H1 (cell line): ENCODE results near the gene POLR3GL. TPM values are rescaled to one million over a fixed set of nuclear protein-coding genes. Genes with fewer than 3 reads are reported as not detected.

Experiments
- CHD2 ChIP-seq: IDR thresholded peaks from 2 replicates; pipeline ENCODE4 v1.6.1; 2012; ENCODE audit warnings: low read length, improper control_type of control experiment
- SIX5 ChIP-seq: IDR thresholded peaks from 2 replicates; pipeline ENCODE4 v1.6.1; 2011; ENCODE audit warnings: mild to moderate bottlenecking, low read depth, low read length
- TBP ChIP-seq: IDR thresholded peaks from 2 replicates; pipeline ENCODE4 v1.6.1; 2011; ENCODE audit warnings: low read depth, low read length, improper control_type of control experiment
- YY1 ChIP-seq: IDR thresholded peaks from 2 replicates; pipeline ENCODE4 v1.6.1; 2011; ENCODE audit warnings: low read depth, mild to moderate bottlenecking, low read length
- polyA plus RNA-seq, 7 experiments: library from polyadenylated mRNA; depleted of rRNA in 3 of 7; stranded (reverse) in 5 of 7; unstranded in 2 of 7; fragments of >200 nt in 5 of 7; fragments of 200-250 nt in 2 of 7; gene quantifications; 1 replicate in 5 of 7; 2 replicates in 1 of 7; 4 replicates in 1 of 7; pipeline versions ENCODE4 v1.2.1 to v1.2.3, GENCODE V29; 2011 to 2013; ENCODE audit warnings: missing spikeins in 2 of 7, mixed read lengths in 2 of 7
- total RNA-seq: library from RNA; stranded (reverse); fragmentation: NEBNext Ultra II Directional; extraction: Animal tissue kit (Norgen Biotek cat#: 25700); gene quantifications from 2 replicates; pipeline ENCODE4 v1.2.1, GENCODE V29; 2021
- TF ChIP-seq, protein P1 (sequence below): fragments of 300-600 bp; sonication (generic); IDR thresholded peaks from 2 replicates; pipeline ENCODE4 v1.7.1; 2012; ENCODE audit warnings: low read length, moderate library complexity, mild to moderate bottlenecking, inconsistent platforms; ENCODE audit not compliant: insufficient replicate concordance
- TF ChIP-seq, protein P2 (sequence below): IDR thresholded peaks from 2 replicates; pipeline ENCODE4 v1.6.1; 2012; ENCODE audit warnings: inconsistent platforms

The POLR3GL gene
- total and polyA plus RNA-seq, 2 of the 8 experiments (the other 6 are each of a cell fraction or from before 2014, with no cell fraction given) = 3.1 to 3.9 TPM

DNA sequence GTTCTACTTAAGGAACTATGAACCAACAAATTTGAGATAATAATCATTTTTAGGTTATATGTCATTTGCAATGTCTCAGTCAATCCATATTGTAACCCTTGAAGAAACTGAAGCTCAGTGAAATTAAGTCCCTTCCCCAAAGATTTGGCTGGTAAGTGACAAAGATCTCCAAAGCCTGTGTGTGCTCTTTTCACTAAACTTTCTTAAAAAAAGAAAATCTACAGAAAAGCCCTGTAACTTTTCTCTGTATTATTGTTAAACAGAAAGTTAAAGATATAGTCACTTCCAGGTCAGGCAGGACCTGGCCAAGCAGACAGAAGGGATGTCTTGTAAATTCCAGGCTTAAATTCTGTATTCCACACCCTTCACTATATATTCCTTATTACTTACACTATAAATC is 8.1 kb upstream of the POLR3GL start (continued):
- TF ChIP-seq, protein P1, sequence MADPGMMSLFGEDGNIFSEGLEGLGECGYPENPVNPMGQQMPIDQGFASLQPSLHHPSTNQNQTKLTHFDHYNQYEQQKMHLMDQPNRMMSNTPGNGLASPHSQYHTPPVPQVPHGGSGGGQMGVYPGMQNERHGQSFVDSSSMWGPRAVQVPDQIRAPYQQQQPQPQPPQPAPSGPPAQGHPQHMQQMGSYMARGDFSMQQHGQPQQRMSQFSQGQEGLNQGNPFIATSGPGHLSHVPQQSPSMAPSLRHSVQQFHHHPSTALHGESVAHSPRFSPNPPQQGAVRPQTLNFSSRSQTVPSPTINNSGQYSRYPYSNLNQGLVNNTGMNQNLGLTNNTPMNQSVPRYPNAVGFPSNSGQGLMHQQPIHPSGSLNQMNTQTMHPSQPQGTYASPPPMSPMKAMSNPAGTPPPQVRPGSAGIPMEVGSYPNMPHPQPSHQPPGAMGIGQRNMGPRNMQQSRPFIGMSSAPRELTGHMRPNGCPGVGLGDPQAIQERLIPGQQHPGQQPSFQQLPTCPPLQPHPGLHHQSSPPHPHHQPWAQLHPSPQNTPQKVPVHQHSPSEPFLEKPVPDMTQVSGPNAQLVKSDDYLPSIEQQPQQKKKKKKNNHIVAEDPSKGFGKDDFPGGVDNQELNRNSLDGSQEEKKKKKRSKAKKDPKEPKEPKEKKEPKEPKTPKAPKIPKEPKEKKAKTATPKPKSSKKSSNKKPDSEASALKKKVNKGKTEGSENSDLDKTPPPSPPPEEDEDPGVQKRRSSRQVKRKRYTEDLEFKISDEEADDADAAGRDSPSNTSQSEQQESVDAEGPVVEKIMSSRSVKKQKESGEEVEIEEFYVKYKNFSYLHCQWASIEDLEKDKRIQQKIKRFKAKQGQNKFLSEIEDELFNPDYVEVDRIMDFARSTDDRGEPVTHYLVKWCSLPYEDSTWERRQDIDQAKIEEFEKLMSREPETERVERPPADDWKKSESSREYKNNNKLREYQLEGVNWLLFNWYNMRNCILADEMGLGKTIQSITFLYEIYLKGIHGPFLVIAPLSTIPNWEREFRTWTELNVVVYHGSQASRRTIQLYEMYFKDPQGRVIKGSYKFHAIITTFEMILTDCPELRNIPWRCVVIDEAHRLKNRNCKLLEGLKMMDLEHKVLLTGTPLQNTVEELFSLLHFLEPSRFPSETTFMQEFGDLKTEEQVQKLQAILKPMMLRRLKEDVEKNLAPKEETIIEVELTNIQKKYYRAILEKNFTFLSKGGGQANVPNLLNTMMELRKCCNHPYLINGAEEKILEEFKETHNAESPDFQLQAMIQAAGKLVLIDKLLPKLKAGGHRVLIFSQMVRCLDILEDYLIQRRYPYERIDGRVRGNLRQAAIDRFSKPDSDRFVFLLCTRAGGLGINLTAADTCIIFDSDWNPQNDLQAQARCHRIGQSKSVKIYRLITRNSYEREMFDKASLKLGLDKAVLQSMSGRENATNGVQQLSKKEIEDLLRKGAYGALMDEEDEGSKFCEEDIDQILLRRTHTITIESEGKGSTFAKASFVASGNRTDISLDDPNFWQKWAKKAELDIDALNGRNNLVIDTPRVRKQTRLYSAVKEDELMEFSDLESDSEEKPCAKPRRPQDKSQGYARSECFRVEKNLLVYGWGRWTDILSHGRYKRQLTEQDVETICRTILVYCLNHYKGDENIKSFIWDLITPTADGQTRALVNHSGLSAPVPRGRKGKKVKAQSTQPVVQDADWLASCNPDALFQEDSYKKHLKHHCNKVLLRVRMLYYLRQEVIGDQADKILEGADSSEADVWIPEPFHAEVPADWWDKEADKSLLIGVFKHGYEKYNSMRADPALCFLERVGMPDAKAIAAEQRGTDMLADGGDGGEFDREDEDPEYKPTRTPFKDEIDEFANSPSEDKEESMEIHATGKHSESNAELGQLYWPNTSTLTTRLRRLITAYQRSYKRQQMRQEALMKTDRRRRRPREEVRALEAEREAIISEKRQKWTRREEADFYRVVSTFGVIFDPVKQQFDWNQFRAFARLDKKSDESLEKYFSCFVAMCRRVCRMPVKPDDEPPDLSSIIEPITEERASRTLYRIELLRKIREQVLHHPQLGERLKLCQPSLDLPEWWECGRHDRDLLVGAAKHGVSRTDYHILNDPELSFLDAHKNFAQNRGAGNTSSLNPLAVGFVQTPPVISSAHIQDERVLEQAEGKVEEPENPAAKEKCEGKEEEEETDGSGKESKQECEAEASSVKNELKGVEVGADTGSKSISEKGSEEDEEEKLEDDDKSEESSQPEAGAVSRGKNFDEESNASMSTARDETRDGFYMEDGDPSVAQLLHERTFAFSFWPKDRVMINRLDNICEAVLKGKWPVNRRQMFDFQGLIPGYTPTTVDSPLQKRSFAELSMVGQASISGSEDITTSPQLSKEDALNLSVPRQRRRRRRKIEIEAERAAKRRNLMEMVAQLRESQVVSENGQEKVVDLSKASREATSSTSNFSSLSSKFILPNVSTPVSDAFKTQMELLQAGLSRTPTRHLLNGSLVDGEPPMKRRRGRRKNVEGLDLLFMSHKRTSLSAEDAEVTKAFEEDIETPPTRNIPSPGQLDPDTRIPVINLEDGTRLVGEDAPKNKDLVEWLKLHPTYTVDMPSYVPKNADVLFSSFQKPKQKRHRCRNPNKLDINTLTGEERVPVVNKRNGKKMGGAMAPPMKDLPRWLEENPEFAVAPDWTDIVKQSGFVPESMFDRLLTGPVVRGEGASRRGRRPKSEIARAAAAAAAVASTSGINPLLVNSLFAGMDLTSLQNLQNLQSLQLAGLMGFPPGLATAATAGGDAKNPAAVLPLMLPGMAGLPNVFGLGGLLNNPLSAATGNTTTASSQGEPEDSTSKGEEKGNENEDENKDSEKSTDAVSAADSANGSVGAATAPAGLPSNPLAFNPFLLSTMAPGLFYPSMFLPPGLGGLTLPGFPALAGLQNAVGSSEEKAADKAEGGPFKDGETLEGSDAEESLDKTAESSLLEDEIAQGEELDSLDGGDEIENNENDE = no peak
- TF ChIP-seq YY1 = no peak
- no peak for TF ChIP-seq TBP
- no peak for TF ChIP-seq SIX5
- no peak for TF ChIP-seq CHD2
- TF ChIP-seq, protein P2, sequence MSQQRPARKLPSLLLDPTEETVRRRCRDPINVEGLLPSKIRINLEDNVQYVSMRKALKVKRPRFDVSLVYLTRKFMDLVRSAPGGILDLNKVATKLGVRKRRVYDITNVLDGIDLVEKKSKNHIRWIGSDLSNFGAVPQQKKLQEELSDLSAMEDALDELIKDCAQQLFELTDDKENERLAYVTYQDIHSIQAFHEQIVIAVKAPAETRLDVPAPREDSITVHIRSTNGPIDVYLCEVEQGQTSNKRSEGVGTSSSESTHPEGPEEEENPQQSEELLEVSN = no peak
